ENCODE measurements around the gene PDE11A. TPM values are rescaled to one million over a fixed set of nuclear protein-coding genes. Genes with fewer than 3 reads are reported as not detected.

PDE11A gene
- total and polyA plus RNA-seq, 2 of the 13 experiments (the other 11 are each of a cell fraction or from before 2014, with no cell fraction given): 1.2 to 1.7 TPM

GRCh38 chr2:177970670-177971454, 101.7 kb downstream of the PDE11A start (continued):
- TF ChIP-seq KDM2A (CRISPR knock-in tag; IDR thresholded peaks at IDR 0.05; ENCODE audit: borderline replicate concordance, low read depth) (no peak), PRDM4 (CRISPR knock-in tag; IDR thresholded peaks at IDR 0.05; ENCODE audit: borderline replicate concordance) (no peak), ZFP41 (CRISPR knock-in tag; IDR thresholded peaks at IDR 0.05; ENCODE audit: borderline replicate concordance) (no peak), THAP9 (CRISPR knock-in tag; IDR thresholded peaks at IDR 0.05; ENCODE audit: borderline replicate concordance) (no peak), DMAP1 (CRISPR knock-in tag; IDR thresholded peaks at IDR 0.05) (no peak; the same call in 1 of the 2 replicates), SRF (IDR thresholded peaks at IDR 0.05; ENCODE audit: low read depth, low read length) (no peak), ZNF264 (CRISPR knock-in tag; IDR thresholded peaks at IDR 0.05) (peak; percentile 73; the same call in 1 of the 2 replicates), ZNF678 (CRISPR knock-in tag; IDR thresholded peaks at IDR 0.05) (no peak), SP4 (CRISPR knock-in tag; IDR thresholded peaks at IDR 0.05) (no peak), ZNF784 (CRISPR knock-in tag; IDR thresholded peaks at IDR 0.05; ENCODE audit: borderline replicate concordance) (no peak; the same call in 1 of the 2 replicates), RARA (CRISPR knock-in tag; IDR thresholded peaks at IDR 0.05) (0 out of 2 replicates have a peak, but pooled peaks have one; percentile 39), SMYD3 (CRISPR knock-in tag; IDR thresholded peaks at IDR 0.05) (peak; percentile 78; the same call in 1 of the 2 replicates), MED13 (CRISPR knock-in tag; IDR thresholded peaks at IDR 0.05) (no peak), ZFP36L1 (CRISPR knock-in tag; IDR thresholded peaks at IDR 0.05) (0 out of 2 replicates have a peak, but pooled peaks have one; percentile 40), ZNF33B (CRISPR knock-in tag; IDR thresholded peaks at IDR 0.05) (no peak; the same call in 1 of the 2 replicates), CREM (IDR thresholded peaks at IDR 0.05) (peak; percentile 74; the same call in 1 of the 2 replicates), CREM (CRISPR knock-in tag; IDR thresholded peaks at IDR 0.05) (no peak), ATAD3A (CRISPR knock-in tag; IDR thresholded peaks at IDR 0.05) (no peak), HIVEP1 (CRISPR knock-in tag; IDR thresholded peaks at IDR 0.05) (no peak), KLF16 (CRISPR knock-in tag; IDR thresholded peaks at IDR 0.05) (peak in 1 of 2 experiments; percentile 91; a peak in 2 of 4 replicates), ZBTB26 (CRISPR knock-in tag; IDR thresholded peaks at IDR 0.05; ENCODE audit: borderline replicate concordance) (no peak), ZNF589 (CRISPR knock-in tag; conservative IDR thresholded peaks at IDR 0.05) (no peak), MXI1 (IDR thresholded peaks at IDR 0.05; ENCODE audit: borderline replicate concordance, low read depth, low read length) (peak; percentile 38; the same call in 1 of the 3 replicates)
